GM12874 (cell line): ENCODE measurements around the gene SLC12A7.

Source experiments
- CTCF ChIP-seq: IDR thresholded peaks from 2 replicates; pipeline ENCODE4 v1.5.1; 2011; ENCODE audit warnings: low read depth, mild to moderate bottlenecking, control low read depth, low read length, moderate library complexity; ENCODE audit not compliant: insufficient read depth

The SLC12A7 gene

DNA sequence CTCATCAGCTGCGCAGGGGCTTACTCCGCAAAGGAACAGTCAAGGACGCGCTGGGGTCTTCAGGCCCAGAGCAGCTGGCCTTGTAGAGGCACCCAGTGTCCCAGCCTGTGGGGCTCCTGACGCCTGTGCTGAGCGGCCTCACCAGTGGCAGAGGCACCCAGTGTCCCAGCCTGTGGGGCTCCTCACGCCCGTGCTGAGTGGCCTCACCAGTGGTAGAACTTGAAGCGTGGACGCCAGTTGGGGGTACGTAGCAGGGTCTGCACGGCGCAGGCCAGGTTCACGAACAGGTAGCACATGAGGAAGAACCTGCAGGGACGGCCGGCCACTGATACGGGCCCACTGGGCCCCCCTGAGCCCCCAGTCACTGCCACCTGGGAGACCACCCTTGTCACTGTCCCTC, 35.9 kb downstream of the SLC12A7 start:
- TF ChIP-seq CTCF = no peak

DNA sequence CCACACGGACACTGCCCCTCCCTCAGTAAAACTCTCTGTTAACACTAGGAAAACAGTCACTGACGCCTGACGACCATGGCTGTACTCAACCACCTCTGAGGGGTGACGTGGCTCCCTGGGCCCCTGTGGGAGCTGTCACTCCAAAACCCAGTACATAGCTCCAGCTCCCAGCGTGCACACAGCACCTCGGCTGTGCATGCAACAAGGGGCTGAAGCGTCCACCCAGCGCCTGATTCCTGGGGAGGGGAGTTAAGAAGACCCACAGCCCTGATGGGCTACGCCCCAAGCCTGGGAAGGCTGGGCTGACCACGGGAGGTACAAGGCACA, 36.3 kb downstream of the SLC12A7 start:
- no peak for TF ChIP-seq CTCF

- no peak for TF ChIP-seq CTCF
Observed at GRCh38 chr5:1074816-1075554, 36.9 kb downstream of the SLC12A7 start.

DNA sequence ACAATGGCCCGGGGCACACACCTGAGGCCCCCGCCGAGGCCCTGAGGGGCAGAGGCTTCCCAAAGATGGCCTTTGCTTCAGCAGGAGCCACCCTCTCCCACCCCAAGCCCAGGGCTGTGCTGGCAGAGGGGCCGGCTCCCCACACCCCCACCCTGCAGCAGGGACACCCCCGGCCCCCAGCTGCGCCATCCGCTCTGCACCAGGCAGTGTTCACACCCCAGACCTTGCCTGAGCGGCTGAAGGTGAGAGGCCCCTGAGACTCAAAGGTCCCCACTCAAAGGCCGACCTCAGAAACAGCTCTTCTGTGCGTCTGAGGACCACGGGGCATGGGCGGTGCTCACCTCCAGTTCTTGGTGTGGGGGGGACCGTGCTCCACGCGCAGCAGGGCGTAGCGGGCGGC, 37.6 kb downstream of the SLC12A7 start:
- no peak for TF ChIP-seq CTCF

GRCh38 chr5:1073239-1074102, 38.4 kb downstream of the SLC12A7 start:
- no peak for TF ChIP-seq CTCF

- no peak for TF ChIP-seq CTCF
Observed at GRCh38 chr5:1069720-1070088, 42.2 kb downstream of the SLC12A7 start.

GRCh38 chr5:1068895-1069719, 42.8 kb downstream of the SLC12A7 start:
- TF ChIP-seq CTCF = no peak
